Measurements from ENCODE around the gene COX6A2.
A peak's percentile ranks its signal among the peaks of the same experiment; 100 is the strongest.

COX6A2 gene

DNA sequence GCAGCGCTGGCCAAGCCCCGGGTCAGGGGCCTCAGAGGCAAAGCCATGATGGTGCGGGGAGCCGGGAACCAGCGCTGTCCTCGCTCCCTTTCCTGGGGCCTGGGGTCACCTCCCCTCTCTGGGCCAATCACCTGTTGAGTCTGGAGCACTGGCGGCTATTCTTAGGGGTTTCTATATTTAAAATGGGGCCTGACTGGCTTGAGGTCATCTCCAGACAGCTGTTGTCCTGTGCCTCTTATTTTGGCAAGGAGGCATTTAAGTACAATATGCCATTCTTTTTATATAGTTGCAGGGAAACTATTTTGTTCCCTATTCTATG is at the start of gene COX6A2:
TSS of gene COX6A2 (minus strand) at position 82 of the 319 bp plus-strand sequence. CDS start at position 47, 35 bp downstream.
- Histone ChIP-seq H3K4me3 (peak within 1 kb of the TSS; percentile 64), H3K27ac (peak within 1 kb of the TSS in 1 of 2 donors; percentile 36)
- no peak for DNase-seq (ENCODE audit: low spot score)
- TF ChIP-seq, protein P1, sequence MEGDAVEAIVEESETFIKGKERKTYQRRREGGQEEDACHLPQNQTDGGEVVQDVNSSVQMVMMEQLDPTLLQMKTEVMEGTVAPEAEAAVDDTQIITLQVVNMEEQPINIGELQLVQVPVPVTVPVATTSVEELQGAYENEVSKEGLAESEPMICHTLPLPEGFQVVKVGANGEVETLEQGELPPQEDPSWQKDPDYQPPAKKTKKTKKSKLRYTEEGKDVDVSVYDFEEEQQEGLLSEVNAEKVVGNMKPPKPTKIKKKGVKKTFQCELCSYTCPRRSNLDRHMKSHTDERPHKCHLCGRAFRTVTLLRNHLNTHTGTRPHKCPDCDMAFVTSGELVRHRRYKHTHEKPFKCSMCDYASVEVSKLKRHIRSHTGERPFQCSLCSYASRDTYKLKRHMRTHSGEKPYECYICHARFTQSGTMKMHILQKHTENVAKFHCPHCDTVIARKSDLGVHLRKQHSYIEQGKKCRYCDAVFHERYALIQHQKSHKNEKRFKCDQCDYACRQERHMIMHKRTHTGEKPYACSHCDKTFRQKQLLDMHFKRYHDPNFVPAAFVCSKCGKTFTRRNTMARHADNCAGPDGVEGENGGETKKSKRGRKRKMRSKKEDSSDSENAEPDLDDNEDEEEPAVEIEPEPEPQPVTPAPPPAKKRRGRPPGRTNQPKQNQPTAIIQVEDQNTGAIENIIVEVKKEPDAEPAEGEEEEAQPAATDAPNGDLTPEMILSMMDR (IDR thresholded peaks at IDR 0.05): no peak

DNA sequence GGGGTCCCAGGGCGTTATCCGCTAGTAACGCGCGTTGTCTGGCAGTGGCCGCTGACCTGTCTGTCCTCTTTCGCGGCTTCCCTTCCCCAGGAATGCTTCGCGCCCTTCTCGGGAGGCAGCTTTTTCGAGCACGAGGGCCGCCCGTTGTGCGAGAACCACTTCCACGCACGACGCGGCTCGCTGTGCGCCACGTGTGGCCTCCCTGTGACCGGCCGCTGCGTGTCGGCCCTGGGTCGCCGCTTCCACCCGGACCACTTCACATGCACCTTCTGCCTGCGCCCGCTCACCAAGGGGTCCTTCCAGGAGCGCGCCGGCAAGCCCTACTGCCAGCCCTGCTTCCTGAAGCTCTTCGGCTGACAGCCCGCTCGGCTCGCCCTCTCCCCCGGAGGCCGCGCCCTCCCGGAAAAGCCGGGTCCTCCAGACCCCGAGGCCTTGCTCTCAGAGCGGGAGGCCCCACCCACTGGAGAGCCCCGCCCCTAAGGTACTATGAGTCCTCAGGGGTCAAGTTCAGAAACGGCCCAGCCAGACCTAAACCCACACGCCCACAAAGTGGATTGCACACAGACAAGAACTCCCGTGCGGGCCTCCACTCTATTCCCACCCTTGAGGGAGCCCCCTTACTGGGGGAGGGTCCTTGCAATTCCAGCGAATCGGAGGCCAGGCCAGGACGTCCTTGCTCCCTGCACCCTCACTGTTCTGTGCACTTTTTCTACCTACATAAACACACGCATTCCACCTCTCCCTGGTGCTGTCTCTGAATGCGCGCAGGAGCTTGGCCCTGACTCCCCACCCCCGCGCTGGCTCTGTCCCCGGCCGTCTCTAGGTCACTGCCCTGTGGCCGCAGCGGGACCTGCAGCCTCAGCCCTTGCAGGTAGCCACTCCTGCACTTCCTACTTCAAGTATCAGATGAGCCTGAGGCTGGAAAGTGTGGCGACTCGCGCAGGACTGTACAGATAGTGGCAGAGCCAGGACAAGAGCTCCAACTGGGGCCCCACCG is 49.4 kb upstream of the COX6A2 start:
- peak overlapping the region in 1 of 2 donors; percentile 46 for H3K27ac ChIP-seq
- no peak for DNase-seq (ENCODE audit: low spot score)
- H3K4me3 ChIP-seq: peak overlapping the region; percentile 47
- TF ChIP-seq, protein P1 (IDR thresholded peaks at IDR 0.05): no peak

DNA sequence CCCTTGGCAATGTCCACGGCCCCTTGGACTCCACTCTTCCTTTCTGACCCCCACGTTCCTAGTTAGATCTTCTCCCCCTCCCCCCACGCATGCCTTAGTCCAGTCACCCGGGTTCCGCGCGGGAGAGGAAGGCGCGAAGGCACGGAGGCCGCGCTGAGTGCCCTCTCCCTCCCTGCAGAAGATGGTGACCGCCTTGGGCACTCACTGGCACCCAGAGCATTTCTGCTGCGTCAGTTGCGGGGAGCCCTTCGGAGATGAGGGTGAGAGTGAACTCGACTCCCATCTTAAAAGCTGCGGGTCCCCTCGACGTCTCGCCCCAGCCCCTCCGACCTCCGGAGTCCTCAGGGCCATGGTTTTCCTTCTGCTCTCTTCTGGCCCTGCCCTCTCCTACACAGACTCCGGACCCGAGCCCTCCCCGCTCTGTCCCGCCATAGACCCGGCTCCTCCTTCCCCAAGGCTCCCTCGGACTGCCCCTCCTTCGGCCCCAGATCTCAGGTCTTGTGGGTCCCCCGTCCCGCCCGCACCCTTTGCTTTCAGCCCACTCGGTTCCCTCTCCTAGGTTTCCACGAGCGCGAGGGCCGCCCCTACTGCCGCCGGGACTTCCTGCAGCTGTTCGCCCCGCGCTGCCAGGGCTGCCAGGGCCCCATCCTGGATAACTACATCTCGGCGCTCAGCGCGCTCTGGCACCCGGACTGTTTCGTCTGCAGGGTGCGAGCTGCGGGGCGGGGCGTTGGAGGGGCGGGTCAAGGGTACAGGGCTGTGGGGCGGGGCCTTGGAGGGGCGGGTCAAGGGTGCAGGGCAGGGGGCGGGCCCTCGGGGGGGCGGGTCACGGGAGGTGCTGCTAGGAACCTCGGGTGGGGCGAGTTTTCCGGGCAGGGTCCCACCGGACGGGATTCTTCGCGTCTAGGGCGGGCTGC is 48.4 kb upstream of the COX6A2 start:
- H3K27ac ChIP-seq: peak overlapping the region in 1 of 2 donors; percentile 46
- DNase-seq (ENCODE audit: low spot score): no peak
- TF ChIP-seq, protein P1 (IDR thresholded peaks at IDR 0.05): no peak
- peak overlapping the region; percentile 47 for H3K4me3 ChIP-seq

DNA sequence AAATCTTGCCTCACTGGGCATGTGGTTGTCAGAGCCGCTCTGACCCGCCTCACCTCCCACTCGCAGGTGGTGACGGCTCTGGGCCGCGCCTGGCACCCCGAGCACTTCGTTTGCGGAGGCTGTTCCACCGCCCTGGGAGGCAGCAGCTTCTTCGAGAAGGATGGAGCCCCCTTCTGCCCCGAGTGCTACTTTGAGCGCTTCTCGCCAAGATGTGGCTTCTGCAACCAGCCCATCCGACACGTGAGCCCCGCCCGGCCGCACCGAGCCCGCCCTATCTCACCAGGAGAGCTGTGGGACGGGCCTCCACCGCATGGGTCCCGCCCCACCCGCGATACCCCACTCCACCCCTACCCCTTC is 47.8 kb upstream of the COX6A2 start:
- peak overlapping the region; percentile 47 for H3K4me3 ChIP-seq
- TF ChIP-seq, protein P1 (IDR thresholded peaks at IDR 0.05): no peak
- DNase-seq (ENCODE audit: low spot score): no peak
- peak overlapping the region in 1 of 2 donors; percentile 46 for H3K27ac ChIP-seq

DNA sequence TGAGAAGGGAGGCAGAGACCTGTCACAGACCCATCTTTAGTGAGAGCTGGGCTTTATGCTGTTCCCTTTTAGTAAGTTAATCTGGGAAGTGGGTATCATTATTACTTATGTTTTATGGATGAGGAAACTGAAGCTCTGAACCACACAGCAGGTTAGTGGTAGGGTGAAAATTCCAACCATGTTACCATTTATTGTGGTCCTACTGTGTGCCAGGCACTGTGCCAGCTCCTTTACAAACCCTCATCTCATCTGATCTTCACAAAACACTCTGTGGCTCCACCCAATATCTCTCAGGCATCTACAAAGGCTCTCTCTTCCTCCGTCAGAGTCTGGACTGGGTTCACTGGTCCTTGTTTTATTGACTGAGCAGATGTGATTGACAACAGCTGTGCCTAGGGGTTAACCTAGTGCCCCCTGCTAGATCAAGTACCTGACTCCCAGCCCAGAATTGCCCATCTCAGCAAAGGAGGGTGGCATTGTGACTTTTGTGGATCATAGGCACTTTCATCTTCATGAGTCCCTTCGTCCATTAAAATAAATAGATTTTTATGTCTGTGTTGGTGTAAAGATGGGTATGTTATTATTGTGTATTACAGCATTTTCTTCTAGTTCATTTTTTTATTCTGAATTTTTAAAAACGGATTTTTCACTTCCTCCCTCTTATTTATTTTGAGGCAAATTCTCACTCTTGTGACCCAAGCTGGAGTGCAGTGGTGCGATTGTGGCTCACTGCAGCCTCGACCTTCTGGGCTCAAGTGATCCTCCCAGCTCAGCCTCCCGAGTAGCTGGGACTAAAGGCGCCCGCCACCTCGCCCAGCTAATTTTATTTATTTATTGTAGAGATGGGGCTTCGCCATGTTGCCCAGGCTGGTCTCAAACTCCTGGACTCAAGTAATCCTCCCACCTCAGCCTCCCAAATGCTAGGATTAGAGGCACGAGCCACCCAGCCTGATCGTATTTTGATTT is 46.9 kb upstream of the COX6A2 start:
- no peak overlapping the region for H3K27ac ChIP-seq

More for the DNA sequence above, 46.9 kb upstream of the COX6A2 start:
- TF ChIP-seq, protein P1 (IDR thresholded peaks at IDR 0.05): no peak
- no peak overlapping the region for H3K4me3 ChIP-seq
- DNase-seq (ENCODE audit: low spot score): no peak

Measured in coronary artery (tissue), 2 donors.